ENCODE results near the gene NFKBIA. TPM values are rescaled to one million over a fixed set of nuclear protein-coding genes. Genes with fewer than 3 reads are reported as not detected.

Gene NFKBIA
- total and polyA plus RNA-seq, 11 donors: 42.7 to 193 (median 64.3) TPM

DNA sequence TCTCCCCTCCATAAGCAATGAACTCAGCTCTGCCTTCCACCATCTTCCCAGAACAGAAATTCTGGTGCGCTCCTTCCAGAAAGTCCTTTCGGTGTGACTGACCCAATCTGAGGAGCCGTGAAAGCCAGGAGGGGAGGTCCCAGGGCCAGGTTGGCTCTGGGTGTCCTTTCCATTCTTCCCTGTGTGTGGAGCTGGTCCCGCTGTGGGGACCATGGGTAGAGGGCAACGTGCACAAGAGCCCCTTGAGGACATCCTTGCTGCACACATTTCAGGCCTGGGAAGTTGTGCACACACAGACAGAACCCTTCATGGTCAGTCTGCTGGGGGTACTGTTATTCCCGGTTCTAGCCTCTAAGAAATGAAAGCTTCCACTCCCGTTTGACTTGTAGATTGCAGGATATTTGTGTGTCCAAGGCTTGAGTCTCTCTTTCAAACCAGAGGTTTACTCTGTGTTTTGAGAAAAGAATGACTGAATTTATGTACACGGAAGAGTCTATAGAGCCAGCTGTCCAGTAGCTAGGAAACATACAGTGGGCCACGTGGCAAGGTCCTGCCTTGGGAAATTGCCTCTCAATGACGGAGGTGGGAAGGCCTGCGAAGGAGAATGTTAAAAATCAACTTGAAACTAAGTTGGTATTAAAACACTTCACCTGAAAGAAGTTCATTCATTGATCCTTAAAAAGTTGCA is 10.1 kb downstream of the NFKBIA start:
- ATAC-seq: no peak
- H3K27me3 ChIP-seq: no peaks in the 10 kb centered on the region
- H3K36me3 ChIP-seq: peaks cover 0 to 5% (median 0%) of the 10 kb centered on the region in 9 donors
- TF ChIP-seq POLR2A (IDR thresholded peaks at IDR 0.05) (no peak), CTCF (IDR thresholded peaks at IDR 0.05) (no peak)
- no peak overlapping the region for H3K4me3 ChIP-seq
- WGBS, 4 donors: 86 to 92% (median 89%) methylated on average over 11 of the region's 11 CpGs
- no peaks in the 10 kb centered on the region for H3K9me3 ChIP-seq
- H3K27ac ChIP-seq: peak overlapping the region in 1 of 12 donors; percentile 46
- H3K4me1 ChIP-seq: peaks cover 0 to 29% (median 19%) of the 10 kb centered on the region in 12 donors
- intact Hi-C loops (cut with DNase I): no loop called here
- DNase-seq: no peak

- H3K4me1 ChIP-seq: peaks cover 0 to 23% (median 15%) of the 10 kb centered on the region in 12 donors
- H3K27ac ChIP-seq: peak overlapping the region in 2 of 12 donors; percentile 30 to 46
- no peak for DNase-seq
- H3K27me3 ChIP-seq: no peaks in the 10 kb centered on the region
- no peaks in the 10 kb centered on the region for H3K9me3 ChIP-seq
- TF ChIP-seq POLR2A (IDR thresholded peaks at IDR 0.05): no peak
- 53 to 74% (median 68%) methylated on average over 2 of the region's 2 CpGs for WGBS, 4 donors
- no peaks in the 10 kb centered on the region for H3K36me3 ChIP-seq
- intact Hi-C loops (cut with DNase I): no loop called here
- no peak overlapping the region for H3K4me3 ChIP-seq
- ATAC-seq: no peak
Observed at GRCh38 chr14:35393826-35394225, 10.7 kb downstream of the NFKBIA start.

DNA sequence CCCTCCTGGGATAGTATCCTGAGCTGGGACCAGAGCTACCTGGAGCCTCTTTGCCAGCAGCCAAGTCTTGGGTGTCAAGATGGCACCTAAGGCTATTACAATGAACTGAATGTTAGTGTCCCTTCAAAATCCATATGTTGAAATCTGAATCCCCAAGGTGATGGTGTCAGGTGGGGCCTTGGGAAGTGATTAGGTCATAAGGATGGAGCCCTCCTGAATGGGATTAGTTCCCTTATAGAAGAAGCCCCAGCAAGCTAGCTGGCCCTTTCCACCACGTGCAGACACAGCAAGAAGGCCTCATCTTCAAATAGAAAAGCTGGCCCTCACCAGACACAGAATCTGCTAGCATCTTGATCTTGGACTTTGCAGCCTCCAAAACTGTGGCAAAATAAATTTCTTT is 12.4 kb downstream of the NFKBIA start:
- no peaks in the 10 kb centered on the region for H3K36me3 ChIP-seq
- no peak overlapping the region for H3K27ac ChIP-seq
- no peak for ATAC-seq
- intact Hi-C loops (cut with DNase I): no loop called here
- H3K4me3 ChIP-seq: no peak overlapping the region
- no peaks in the 10 kb centered on the region for H3K27me3 ChIP-seq
- 88 to 98% (median 94%) methylated on average over 1 of the region's 1 CpG for WGBS, 4 donors
- no peak for DNase-seq
- H3K9me3 ChIP-seq: no peaks in the 10 kb centered on the region
- peaks cover 0 to 8% (median 0%) of the 10 kb centered on the region in 12 donors for H3K4me1 ChIP-seq
- TF ChIP-seq POLR2A (IDR thresholded peaks at IDR 0.05) (no peak), CTCF (IDR thresholded peaks at IDR 0.05) (no peak)

DNA sequence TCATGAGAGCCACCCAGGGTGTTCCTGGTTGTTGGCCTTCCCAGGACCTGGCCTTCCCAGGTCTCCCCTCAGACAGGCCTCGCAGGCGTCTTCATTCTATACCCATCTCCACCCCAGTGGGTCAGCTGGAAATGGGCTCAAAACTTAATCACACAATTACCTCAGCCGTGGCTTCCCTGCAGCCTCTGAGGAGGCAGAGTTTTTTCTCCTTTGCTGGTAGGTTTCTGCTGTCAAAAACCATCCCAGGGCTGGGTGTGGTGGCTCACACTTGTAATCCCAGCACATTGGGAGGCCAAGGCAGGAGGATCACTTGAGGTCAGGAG is 13.2 kb downstream of the NFKBIA start:
- no peak for TF ChIP-seq POLR2A (IDR thresholded peaks at IDR 0.05)
- TF ChIP-seq CTCF (IDR thresholded peaks at IDR 0.05): no peak
- intact Hi-C loops (cut with DNase I): no loop called here
- H3K27me3 ChIP-seq: no peaks in the 10 kb centered on the region
- H3K36me3 ChIP-seq: no peaks in the 10 kb centered on the region
- no peaks in the 10 kb centered on the region for H3K9me3 ChIP-seq
- 79 to 97% (median 95%) methylated on average over 3 of the region's 3 CpGs for WGBS, 4 donors
- no peak overlapping the region for H3K27ac ChIP-seq
- peaks cover 0 to 12% (median 3%) of the 10 kb centered on the region in 12 donors for H3K4me1 ChIP-seq
- DNase-seq (no peak), ATAC-seq (no peak)
- H3K4me3 ChIP-seq: no peak overlapping the region

Data from heart left ventricle (tissue), 16 donors.